GM21576 (cell line): ENCODE results near the gene SLC37A3.
A peak's percentile ranks its signal among the peaks of the same experiment; 100 is the strongest.

Source experiments
- ATAC-seq: cut with Tn5 transposase; IDR thresholded peaks from one replicate; pipeline ENCODE4 v1.9.1; 2021; ENCODE audit warnings: mild to moderate bottlenecking, moderate library complexity; ENCODE audit not compliant: unreplicated experiment

SLC37A3 gene

DNA sequence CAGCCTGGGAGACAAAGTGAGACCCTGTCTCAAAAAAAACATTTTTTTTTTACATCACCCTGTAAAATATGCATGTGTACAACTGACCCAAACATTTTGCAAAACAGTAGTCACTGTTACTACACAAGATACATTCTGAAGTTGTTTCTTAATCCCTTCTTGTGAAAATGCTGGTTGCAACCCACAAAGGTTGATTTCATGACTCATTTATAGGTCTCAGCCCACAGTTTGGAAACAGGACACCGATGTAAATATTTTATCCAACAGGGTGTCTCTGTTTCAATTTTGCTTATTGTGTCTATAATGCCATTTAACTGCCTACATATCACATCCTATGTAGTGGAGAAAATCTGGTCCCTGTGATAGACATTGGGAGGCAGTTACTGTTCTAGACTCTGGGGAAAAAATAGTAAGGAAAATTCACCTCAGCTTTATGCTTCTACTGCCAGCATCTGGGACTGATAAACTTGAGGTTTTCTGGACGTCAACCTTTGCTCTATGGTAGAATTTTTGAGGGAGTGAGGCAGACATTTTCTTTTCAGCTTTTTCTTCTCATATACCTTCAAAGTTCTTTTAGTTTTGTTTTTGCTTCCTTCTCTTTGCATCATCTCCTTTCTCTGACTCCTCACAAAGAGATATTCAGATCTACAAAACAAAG is 4.0 kb upstream of the SLC37A3 start:
- no peak for ATAC-seq

GRCh38 chr7:140400381-140400780 is 2.1 kb upstream of the SLC37A3 start:
- no peak for ATAC-seq

DNA sequence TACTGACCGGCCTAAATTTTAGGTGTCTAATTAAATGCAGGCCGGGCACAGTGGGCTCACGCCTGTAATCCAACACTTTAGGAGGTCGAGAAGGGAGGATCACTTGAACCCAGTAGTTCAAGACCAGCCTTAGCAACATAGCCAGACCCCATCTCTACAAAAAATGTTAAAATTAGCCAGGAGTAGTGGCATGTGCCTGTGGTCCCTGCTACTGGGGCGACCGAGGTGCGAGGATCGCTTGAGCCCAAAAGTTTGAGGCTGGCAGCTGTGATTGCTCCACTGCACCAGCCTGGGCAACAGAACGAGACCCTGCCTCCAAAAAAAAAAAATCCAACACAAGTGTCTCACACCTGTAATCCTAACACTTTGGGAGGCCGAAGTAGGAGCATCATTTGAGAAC is 491 bp upstream of the SLC37A3 start:
- ATAC-seq: no peak

DNA sequence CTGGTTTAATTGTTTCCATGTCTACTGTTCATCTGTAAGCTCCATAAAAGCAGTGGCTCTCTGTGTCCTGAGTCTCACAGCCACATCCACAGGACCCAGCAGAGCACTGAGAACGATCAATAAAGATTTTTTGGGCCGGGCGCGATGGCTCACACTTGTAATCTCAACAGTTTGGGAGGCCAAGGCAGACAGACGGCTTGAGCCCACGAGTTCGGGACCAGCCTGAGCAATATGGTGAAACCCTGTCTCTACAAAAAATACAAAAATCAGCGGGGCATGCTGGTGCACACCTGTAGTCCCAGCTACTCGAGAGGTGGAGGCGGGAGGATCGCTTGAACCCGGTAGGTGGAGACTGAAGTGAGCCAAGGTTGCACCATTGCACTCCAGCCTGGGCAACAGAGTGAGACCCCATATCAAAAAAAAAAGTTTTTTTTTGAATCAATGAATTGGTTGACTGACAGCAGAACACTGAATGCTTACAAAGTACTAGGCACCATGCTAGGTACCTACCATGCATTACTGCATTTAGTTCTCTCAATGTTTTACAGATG is 4.5 kb downstream of the SLC37A3 start:
- no peak for ATAC-seq

DNA sequence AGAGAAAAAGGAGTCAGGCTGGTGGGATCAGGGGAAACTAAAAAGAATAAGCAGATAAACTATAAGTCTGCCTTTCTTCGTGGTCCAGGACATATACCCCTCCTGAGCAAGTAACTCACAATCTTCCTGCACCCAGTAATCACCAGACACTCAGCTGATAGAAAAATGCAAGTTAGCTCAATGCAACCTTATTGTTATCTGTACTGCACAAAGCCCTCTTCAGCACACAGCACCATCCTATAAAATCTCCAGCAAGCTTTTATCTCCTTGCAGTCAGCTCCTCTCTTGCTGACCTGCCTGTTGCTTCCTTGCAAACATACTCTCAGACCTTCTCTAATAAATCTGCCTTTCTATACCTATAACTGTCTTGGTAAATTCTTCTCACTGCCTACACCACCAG is 6.7 kb downstream of the SLC37A3 start:
- ATAC-seq: no peak

GRCh38 chr7:140390466-140391190 is 7.7 kb downstream of the SLC37A3 start:
- ATAC-seq: peak; percentile 87

- ATAC-seq: peak; percentile 8
These were observed 8.3 kb downstream of the SLC37A3 start for GRCh38 chr7:140390034-140390433.

DNA sequence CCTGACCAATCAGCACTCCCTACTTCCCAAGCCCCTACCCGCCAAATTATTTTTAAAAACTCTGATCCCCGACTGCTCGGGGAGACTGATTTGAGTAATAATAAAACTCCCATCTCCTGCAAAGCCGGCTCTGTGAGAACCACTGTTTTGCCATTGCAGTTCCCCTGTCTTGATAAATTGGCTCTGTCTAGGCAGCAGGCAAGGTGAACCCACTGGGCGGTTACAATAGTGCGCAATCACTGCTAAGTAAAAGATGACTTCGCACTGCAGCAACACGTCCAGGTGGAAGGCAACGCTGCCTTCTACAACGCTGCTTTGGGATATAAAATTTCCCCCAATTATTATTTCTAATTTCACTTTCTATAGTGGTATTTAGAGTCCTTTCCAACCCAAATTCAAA is 8.9 kb downstream of the SLC37A3 start:
- no peak for ATAC-seq

DNA sequence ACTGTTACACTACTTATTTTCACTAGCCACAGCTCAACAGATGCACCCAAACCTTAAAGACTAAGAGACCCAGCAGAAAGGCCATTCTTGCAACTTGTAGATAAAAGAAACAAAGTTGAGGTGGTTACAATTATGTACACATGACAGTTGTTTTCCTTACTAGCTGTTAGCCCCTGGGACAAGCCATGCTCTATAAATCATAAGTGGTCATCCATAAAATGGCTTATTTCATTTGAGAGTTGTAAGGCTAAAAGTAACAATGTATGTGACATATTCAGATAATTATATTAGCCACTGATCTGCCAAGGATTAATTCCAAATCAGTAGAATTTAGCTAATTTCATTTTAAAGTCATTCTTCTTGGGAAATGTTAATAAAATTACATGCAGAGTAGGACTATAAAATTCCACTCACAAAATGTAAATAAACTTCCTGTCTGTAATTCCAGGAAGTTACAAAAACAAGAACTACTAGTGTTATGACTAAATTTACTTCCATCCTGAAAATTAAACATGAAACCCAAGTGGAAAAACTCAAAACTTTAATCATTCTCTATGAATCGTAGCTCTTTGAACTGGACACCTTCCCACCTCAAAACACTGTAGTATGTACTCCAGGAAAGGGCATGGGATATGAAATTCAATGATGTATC is 13.3 kb downstream of the SLC37A3 start:
- ATAC-seq: no peak

DNA sequence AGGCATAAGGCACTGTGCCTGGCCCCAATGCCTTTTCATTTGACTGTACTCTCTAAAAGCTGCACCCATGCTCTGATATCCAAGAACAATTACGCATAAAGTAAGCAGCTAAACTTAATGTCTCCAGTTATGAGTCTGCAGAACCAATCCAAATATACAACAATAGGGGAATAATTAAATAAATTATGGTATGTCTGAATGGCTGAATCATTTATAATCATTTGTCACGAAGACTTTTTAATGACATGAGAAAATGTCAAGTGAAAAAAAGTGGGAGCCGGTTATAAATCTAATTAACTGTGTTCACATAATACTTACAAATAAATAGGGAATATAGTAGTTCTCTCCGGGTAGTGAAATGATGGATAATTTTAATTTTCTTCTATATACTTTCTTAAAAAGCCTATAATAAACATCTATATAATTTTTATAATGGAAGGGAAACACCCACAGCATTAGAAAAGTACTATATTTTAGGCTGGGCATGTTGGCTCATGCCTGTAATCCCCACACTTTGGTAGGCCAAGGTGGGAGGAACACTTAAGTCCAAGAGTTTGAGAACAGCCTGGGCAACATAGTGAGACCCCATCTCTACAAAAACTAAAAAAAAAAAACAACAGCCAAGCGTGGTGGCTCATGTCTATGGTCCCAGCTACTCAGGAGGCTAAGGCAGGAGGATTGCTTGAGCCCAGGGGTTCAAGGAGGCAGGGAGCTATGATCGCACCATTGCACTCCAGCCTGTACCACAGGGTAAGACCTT is 14.2 kb downstream of the SLC37A3 start:
- ATAC-seq: no peak

DNA sequence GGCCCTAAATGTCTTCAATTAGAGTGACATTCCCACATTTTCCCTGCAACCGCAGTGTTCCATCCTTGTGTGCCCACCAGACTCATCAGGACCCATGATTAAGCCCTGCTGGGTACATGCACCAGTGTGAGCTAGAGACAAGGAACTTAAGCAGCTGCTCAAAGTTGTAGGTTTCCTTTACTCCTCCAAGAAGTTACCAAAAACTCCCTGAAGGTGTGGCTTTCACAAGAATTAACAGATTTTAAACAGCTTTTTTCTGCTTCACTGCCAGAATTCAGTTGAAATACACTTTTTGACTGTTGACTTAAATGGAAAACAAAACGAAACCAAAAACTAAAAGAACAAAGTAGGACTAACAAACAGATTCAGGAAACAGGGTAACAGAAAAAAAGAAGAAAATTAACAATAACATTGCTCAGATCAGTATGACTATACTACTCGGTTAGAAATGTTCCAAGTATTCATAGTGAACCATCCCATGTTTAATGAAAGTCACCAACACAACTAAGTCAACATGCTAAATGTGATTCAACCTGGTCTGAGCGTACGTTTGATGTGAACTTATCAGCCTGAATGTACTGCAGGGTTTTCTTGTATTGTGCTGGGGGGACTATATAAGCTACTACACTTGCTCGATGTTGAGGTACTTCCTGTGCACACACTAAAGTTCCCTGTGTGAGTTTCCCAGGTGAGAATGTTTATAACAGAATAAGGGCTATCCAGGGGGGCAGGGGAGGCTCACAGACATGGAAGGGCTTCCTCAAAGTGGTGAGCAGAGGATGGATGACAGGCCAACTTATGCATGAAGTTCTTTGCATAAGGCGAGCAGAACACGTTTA is 22.2 kb downstream of the SLC37A3 start:
- no peak for ATAC-seq

- no peak for ATAC-seq
These were observed 23.0 kb downstream of the SLC37A3 start for GRCh38 chr7:140375323-140375722.

- no peak for ATAC-seq
These were observed 29.0 kb downstream of the SLC37A3 start for GRCh38 chr7:140369294-140369693.

DNA sequence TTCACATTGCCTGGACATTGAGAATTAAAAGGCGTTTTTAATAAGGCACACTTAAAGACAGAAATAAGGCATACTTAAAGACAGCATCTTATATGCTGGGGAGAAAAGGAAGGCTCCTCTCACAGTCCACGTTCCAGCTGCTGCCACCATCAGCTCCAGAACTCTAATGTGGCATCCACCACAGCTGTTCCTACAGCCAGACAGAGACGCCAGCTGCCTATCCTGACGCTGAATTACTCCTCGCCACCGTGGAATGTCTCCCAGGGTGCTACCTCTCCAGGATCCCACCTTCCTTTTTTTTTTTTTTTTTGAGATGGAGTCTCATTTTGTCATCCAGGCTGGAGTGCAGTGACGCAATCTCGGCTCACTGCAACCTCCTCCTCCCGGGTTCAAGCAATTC is 30.8 kb downstream of the SLC37A3 start:
- ATAC-seq: no peak

- ATAC-seq: no peak
These were observed 33.5 kb downstream of the SLC37A3 start for GRCh38 chr7:140364819-140365218.

DNA sequence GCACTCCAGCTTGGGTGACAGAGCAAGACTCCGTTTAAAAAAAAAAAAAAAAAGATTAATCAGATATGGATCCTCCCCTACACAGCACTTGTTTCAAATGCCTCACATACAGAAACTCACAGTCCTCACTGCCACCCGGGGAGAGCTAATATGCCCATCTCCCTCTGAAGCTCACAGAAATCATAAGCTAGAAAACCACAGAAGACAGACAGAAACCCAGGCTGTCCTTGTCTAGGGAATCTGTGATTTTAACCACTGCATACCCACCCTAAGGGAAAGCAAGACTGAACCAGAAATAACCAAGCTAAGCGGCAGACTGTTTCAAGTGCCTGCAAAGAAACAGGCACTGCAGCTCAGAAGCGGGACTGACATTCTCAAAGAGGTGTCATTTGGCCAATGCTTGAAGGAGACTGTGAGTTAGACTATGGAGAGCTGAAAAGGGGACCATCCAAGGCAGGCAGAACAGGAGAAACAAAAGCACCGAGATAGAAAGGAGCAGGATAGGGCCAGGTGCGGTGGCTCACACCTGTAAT is 37.6 kb downstream of the SLC37A3 start:
- no peak for ATAC-seq

- ATAC-seq: no peak
These were observed 39.8 kb downstream of the SLC37A3 start for GRCh38 chr7:140358412-140359051.

GRCh38 chr7:140358024-140358411 is 40.3 kb downstream of the SLC37A3 start:
- no peak for ATAC-seq

DNA sequence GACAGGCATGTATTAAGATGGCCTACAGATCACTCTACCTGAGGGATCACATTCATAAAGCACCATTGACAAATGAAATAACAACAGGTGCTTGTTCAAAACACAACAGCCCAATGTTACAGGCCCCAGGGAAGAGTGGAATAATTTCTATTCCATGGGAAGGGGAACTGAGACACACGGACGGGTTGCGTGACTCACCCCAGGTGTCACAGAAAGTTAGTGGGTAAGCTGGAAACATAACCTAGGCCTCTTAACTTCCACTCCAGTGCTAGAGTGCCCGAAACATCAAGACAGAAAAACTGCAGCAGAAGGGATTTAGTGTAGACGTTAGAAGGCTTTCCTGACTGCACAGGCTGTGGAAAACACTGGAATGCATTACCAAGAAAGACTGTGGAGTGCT is 48.3 kb downstream of the SLC37A3 start:
- no peak for ATAC-seq
